Lower leg skin (tissue), 3 donors: ENCODE data around the gene XPNPEP2.

ENCODE experiments used
- CTCF ChIP-seq, 3 donors: fragments of 450-650 bp; IDR thresholded peaks; one replicate each; pipeline ENCODE4 v1.5.1; 2016; ENCODE audit warnings: antibody characterized with exemption in 3 of 3, mild to moderate bottlenecking in 3 of 3, moderate library complexity in 2 of 3
- POLR2A ChIP-seq, 2 donors: fragments of 450-650 bp; IDR thresholded peaks; one replicate each; pipeline ENCODE4 v1.6.1; 2016 to 2017; ENCODE audit warnings: antibody characterized with exemption in 2 of 2, mild to moderate bottlenecking in 1 of 2, moderate library complexity in 1 of 2

GRCh38 chrX:129694805-129695204, 44.0 kb upstream of the XPNPEP2 start:
- TF ChIP-seq POLR2A (IDR thresholded peaks at IDR 0.05) (no peak), CTCF (IDR thresholded peaks at IDR 0.05) (no peak)
